GM12878 (cell line): ENCODE measurements around the gene SPAG9. TPM values are rescaled to one million over a fixed set of nuclear protein-coding genes. Genes with fewer than 3 reads are reported as not detected.

Source experiments
- ATAC-seq: fragments of 200-7000 bp; cut with Tn5 transposase; 3 replicates; pipeline ENCODE4 v1.9.1; 2020; ENCODE audit warnings: mild to moderate bottlenecking, moderate library complexity
- BruUV-seq: library from RNA; stranded (reverse); fragments of 400-500 nt; replicated peaks from 2 replicates; lab custom pipeline; 2021; lab: Mats Ljungman, UMichigan
- CTCF ChIA-PET: fragments of 300-600 bp; sonication (Branson Sonifier 250); formaldehyde crosslinking; extraction: SDS; loops from one replicate; lab custom pipeline; 2021; ENCODE audit warnings: inconsistent platforms; lab: Yijun Ruan, JAX
- POLR2A ChIA-PET: fragments of 350-600 bp; formaldehyde crosslinking; extraction: SDS; loops from one replicate; lab custom pipeline; 2021; ENCODE audit warnings: inconsistent platforms; lab: Charles Lee
- RAD21 ChIA-PET: fragments of 300-600 bp; sonication (Branson Sonifier 250); formaldehyde crosslinking; loops from one replicate; lab custom pipeline; 2023; ENCODE audit warnings: antibody characterized with exemption; ENCODE audit not compliant: unreplicated experiment; lab: Charles Lee
- SMC1A ChIA-PET: fragments of 300-600 bp; sonication (Branson Sonifier 250); formaldehyde crosslinking; loops from one replicate; lab custom pipeline; 2023; ENCODE audit not compliant: unreplicated experiment, uncharacterized antibody; lab: Charles Lee
- DNase-seq: peaks from one replicate; pipeline ENCODE4 v3.0.0-alpha.2; 2011; ENCODE audit warnings: low read depth, low spot score
- FAIRE-seq: peaks from 3 replicates; lab custom pipeline; 2011; peaks lifted over from hg19 to GRCh38; lab: Jason Lieb, UNC
- H2AFZ ChIP-seq: 2 replicates; pipeline ENCODE4 v1.6.0; 2011; ENCODE audit warnings: low read depth, low read length, control low read depth; ENCODE audit not compliant: control insufficient read depth
- H3K27ac ChIP-seq: 2 replicates; pipeline ENCODE4 v1.5.1; 2011; ENCODE audit warnings: control low read depth; ENCODE audit not compliant: control insufficient read depth, insufficient read depth
- H3K27me3 ChIP-seq, 2 experiments: replicated peaks in 1 of 2; 2 replicates each; pipeline versions ENCODE4 v1.6.0 to v1.6.1; 2011; ENCODE audit warnings: low read length in 1 of 2; ENCODE audit not compliant: control insufficient read depth in 2 of 2, insufficient read depth in 2 of 2
- H3K36me3 ChIP-seq, 2 experiments: 2 replicates each; pipeline ENCODE4 v1.5.1; 2011; ENCODE audit warnings: low read length in 1 of 2; ENCODE audit not compliant: control insufficient read depth in 2 of 2, insufficient read depth in 2 of 2
- H3K4me1 ChIP-seq: 2 replicates; pipeline ENCODE4 v1.6.1; 2011; ENCODE audit warnings: mild to moderate bottlenecking, low read length, moderate library complexity, mixed read lengths; ENCODE audit not compliant: control insufficient read depth, insufficient read depth
- H3K4me2 ChIP-seq: 2 replicates; pipeline ENCODE4 v1.6.0; 2011; ENCODE audit warnings: control low read depth; ENCODE audit not compliant: control insufficient read depth, insufficient read depth
- H3K4me3 ChIP-seq: fragments of 200-600 bp; sonication (generic); 2 replicates; pipeline ENCODE4 v1.5.1; 2016
- H3K79me2 ChIP-seq: 2 replicates; pipeline ENCODE4 v1.6.0; 2011; ENCODE audit warnings: low read length; ENCODE audit not compliant: control insufficient read depth, insufficient read depth
- H3K9ac ChIP-seq: 2 replicates; pipeline ENCODE4 v1.8.0; 2011; ENCODE audit warnings: low read length, control low read depth, mixed read lengths; ENCODE audit not compliant: control insufficient read depth, insufficient read depth
- H3K9me3 ChIP-seq: replicated peaks from 3 replicates; pipeline ENCODE4 v1.5.1; 2011; ENCODE audit warnings: mild to moderate bottlenecking, low read length; ENCODE audit not compliant: control insufficient read depth, insufficient read depth
- H4K20me1 ChIP-seq: 2 replicates; pipeline ENCODE4 v1.6.0; 2011; ENCODE audit not compliant: control insufficient read depth, insufficient read depth
- CBX3 ChIP-seq: fragments of 200-600 bp; sonication (generic); IDR thresholded peaks from 2 replicates; pipeline ENCODE4 v1.6.1; 2016; ENCODE audit warnings: low read depth, borderline replicate concordance
- CHD4 ChIP-seq: fragments of 200-600 bp; sonication (generic); IDR thresholded peaks from 2 replicates; pipeline ENCODE4 v1.6.1; 2016; ENCODE audit warnings: mild to moderate bottlenecking
- CREM ChIP-seq: IDR thresholded peaks from 2 replicates; pipeline ENCODE4 v1.6.1; 2014; ENCODE audit warnings: antibody characterized with exemption, low read depth
- EP300 ChIP-seq, 2 experiments: fragments of 150-350 bp in 1 of 2; IDR thresholded peaks; 2 replicates each; pipeline ENCODE4 v1.6.1; 2011 to 2012; ENCODE audit warnings: low read depth in 2 of 2, low read length in 2 of 2, borderline replicate concordance in 1 of 2, improper control_type of control experiment in 1 of 2, inconsistent platforms in 1 of 2; ENCODE audit not compliant: control insufficient read depth in 1 of 2
- HDAC2 ChIP-seq: fragments of 200-600 bp; sonication (generic); IDR thresholded peaks from 2 replicates; pipeline ENCODE4 v1.6.1; 2017
- RBBP5 ChIP-seq: fragments of 200-600 bp; sonication (generic); conservative IDR thresholded peaks from 2 replicates; pipeline ENCODE4 v1.6.1; 2016
- SIN3A ChIP-seq: IDR thresholded peaks from 2 replicates; pipeline ENCODE4 v1.6.1; 2012; ENCODE audit warnings: low read depth, low read length, improper control_type of control experiment
- STAT1 ChIP-seq: fragments of 450-650 bp; conservative IDR thresholded peaks from 2 replicates; pipeline ENCODE4 v1.6.1; 2014; ENCODE audit warnings: antibody characterized with exemption, mild to moderate bottlenecking
- WGBS: methylation state at CpG from one replicate; pipeline ENCODE4 v1.1.6; 2016; ENCODE audit warnings: low lambda C conversion rate; ENCODE audit not compliant: insufficient replicate concordance, insufficient coverage; ENCODE audit errors: missing lambda C conversion rate; 5-methylcytosine and 5-hydroxymethylcytosine counted together
- in situ Hi-C: fragments of 300-500 bp; cut with MboI; formaldehyde crosslinking; loops from 9 replicates; pipeline ENCODE4 v1.14.3; 2018; ENCODE audit warnings: mixed read lengths
- intact Hi-C: fragments of 100-400 bp; cut with micrococcal nuclease; formaldehyde crosslinking; loops from one replicate; pipeline ENCODE4 v1.14.2; 2022; ENCODE audit not compliant: unreplicated experiment
- polyA plus RNA-seq, 11 experiments: library from polyadenylated mRNA; depleted of rRNA in 4 of 11; unstranded in 6 of 11; stranded (reverse) in 5 of 11; fragments of >200 nt; fragmentation: Nextera tagmentation in 4 of 11; fragmentation: Illumina TruSeq in 1 of 11; extraction: Ambion mirVana in 4 of 11; extraction: Trizol in 1 of 11; gene quantifications; 1 replicate in 1 of 11; 2 replicates in 10 of 11; pipeline versions ENCODE4 v1.2.1 to v1.2.3, GENCODE V29; 2011 to 2016; ENCODE audit warnings: inconsistent platforms in 2 of 11, missing spikeins in 2 of 11, low read depth in 1 of 11
- total RNA-seq, 4 experiments: library from RNA; depleted of rRNA in 3 of 4; stranded (reverse); fragments of >200 nt in 3 of 4; fragmentation: Illumina TruSeq in 1 of 4; extraction: Trizol in 1 of 4; gene quantifications; 2 replicates each; pipeline versions ENCODE4 v1.2.1 to v1.2.3, GENCODE V29; 2013 to 2021
- TF ChIP-seq, protein P1 (sequence below): IDR thresholded peaks from 2 replicates; pipeline ENCODE4 v1.6.1; 2011; ENCODE audit warnings: low read depth, low read length, improper control_type of control experiment, borderline replicate concordance

The SPAG9 gene
- total and polyA plus RNA-seq, 10 of the 15 experiments (the other 5 are each of a cell fraction or from before 2014, with no cell fraction given): 6.6 to 42.0 (median 24.9) TPM

DNA sequence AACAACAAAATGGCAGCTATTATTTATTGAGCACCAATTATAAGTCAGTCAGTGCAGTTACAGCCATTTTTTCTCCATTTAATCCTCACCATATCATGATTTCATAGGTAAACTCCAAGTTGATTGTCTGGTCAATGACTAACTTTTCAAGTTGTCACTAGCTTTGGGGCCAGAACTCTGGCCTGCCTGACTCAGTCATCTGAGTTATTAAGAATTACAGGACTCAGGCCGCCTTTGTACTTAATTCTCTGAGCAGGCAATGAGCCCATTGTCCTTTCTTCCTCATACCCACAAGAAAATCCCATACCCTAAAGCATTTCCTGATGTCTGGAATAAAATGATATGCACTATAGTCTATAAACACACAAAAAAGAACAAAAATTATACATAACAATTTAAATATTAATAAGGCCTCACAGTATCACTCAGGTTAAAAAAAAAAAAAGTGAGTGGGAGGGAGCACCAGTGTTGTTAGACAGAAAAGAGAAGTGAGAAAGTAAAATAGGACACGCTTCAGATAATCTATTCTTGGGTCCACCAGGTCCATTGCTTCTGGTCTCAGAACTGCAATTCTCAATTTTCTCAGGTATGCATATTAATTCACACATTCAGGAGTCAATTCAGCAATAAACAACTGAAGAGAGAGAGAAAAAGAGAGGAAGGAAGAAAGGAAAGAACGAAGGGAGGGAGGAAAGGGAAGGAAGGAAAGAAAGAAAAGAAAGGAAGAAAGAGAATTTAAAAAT, 70.2 kb downstream of the SPAG9 start (continued):
- TF ChIP-seq, protein P1, sequence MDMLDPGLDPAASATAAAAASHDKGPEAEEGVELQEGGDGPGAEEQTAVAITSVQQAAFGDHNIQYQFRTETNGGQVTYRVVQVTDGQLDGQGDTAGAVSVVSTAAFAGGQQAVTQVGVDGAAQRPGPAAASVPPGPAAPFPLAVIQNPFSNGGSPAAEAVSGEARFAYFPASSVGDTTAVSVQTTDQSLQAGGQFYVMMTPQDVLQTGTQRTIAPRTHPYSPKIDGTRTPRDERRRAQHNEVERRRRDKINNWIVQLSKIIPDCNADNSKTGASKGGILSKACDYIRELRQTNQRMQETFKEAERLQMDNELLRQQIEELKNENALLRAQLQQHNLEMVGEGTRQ: no peak
- TF ChIP-seq SIN3A (no peak), CBX3 (no peak), CHD4 (no peak), RBBP5 (no peak), STAT1 (no peak), EP300 (IDR thresholded peaks at IDR 0.05; ENCODE audit: borderline replicate concordance in 1 of 2, control insufficient read depth in 1 of 2, low read depth in 2 of 2, low read length in 2 of 2) (peak; percentile 55 to 92; a peak in 3 of 4 replicates)

DNA sequence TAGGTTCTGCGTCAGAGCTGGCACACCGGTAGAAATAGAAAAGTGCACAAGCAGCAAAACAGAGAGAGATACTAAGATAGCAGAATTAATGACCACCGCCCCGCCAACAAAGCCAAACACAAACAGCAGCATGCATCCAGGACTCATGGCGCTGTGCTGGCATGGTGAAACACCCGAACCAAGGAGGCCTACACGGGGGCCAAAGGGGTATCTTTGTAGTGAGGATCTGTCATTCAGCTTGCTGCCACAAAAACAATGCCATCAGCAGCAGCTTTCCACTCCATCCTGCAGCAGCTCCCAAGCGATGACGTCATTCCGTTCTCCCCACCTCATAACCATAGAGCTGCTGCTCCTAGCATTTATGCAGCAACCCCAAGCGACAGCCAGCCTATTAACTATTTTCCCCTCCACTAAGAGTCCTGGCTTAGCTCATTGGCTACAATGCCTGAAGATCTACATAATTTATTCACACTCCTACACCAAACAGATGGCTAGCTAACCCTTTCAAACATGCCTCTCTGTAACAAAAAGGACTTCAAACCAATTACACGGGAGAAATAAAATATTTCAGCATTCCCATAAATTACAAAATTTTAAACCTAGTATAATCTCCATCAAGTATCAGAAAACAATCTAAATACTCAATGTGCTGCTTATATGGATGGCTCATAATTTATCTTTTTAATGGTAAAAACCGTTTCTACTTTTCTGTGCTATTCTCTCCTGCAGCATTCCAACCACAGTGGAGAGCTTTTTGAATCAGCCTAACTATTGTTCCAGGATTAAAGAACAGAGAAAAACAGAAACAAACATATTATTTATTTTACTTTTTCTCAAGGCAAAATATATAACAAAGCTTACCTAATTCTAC, 73.9 kb downstream of the SPAG9 start:
- POLR2A ChIA-PET: interaction anchor here (0.6 to 1.3 kb wide), 2 partner anchors 8 to 30 kb away, joined by 4 to 6 read pairs; no protein-coding TSS in a partner anchor
- TF ChIP-seq CREM (0 out of 2 replicates have a peak, but pooled peaks have one; percentile 21), HDAC2 (no peak)
- RAD21 ChIA-PET: interaction anchor here (0.5 to 4.3 kb wide), 10 partner anchors 10 to 325 kb away, joined by 3 to 28 read pairs (median 4); partner anchors contain the start of gene NME1
- WGBS: 93% methylated on average over 13 of the region's 13 CpGs
- in situ Hi-C loops: no loop called here
- no peaks in the 10 kb centered on the region for H3K27me3 ChIP-seq
- no TSS peak for BruUV-seq
- ATAC-seq (no peak), DNase-seq (no peak), FAIRE-seq (no peak)
- H4K20me1 ChIP-seq: no peaks in the 10 kb centered on the region
- no peak overlapping the region for H3K4me3 ChIP-seq
- H2AFZ ChIP-seq: no peak overlapping the region
- no peaks in the 10 kb centered on the region; a peak in 3 of 4 replicates for H3K36me3 ChIP-seq
- H3K9me3 ChIP-seq: no peaks in the 10 kb centered on the region
- H3K27ac ChIP-seq: no peak overlapping the region
- H3K4me1 ChIP-seq: peaks cover 29% of the 10 kb centered on the region
- H3K4me2 ChIP-seq: no peak overlapping the region
- CTCF ChIA-PET: interaction anchor here (0.6 to 24.6 kb wide), 10 partner anchors 9 to 107 kb away, joined by 3 to 472 read pairs (median 5); partner anchors contain the start of gene NME1
- H3K79me2 ChIP-seq: no peaks in the 10 kb centered on the region; the same call in none of the 2 replicates
- SMC1A ChIA-PET: interaction anchor here (0.6 to 9.8 kb wide), 14 partner anchors 8 to 264 kb away, joined by 3 to 92 read pairs (median 5); partner anchors contain the start of gene NME1
- intact Hi-C loops: no loop called here
- no peak overlapping the region for H3K9ac ChIP-seq
